A673 (cell line): ENCODE measurements around the gene SH3TC1. TPM values are rescaled to one million over a fixed set of nuclear protein-coding genes. Genes with fewer than 3 reads are reported as not detected.

Experiments used
- BruUV-seq: library from RNA; stranded (reverse); fragments of 400-500 nt; replicated peaks from 2 replicates; lab custom pipeline; 2021; lab: Mats Ljungman, UMichigan
- CTCF ChIA-PET: fragments of 300-600 bp; sonication (Branson Sonifier 250); formaldehyde crosslinking; loops from one replicate; lab custom pipeline; 2022; ENCODE audit warnings: antibody characterized with exemption; lab: Charles Lee
- POLR2A ChIA-PET: fragments of 300-600 bp; sonication (Branson Sonifier 250); formaldehyde crosslinking; loops from one replicate; lab custom pipeline; 2022; ENCODE audit warnings: antibody characterized with exemption; ENCODE audit not compliant: low non-redundant PET; lab: Charles Lee
- DNase-seq: peaks from one replicate; pipeline ENCODE4 v3.0.0-alpha.2; 2015; ENCODE audit warnings: low spot score
- H3K27ac ChIP-seq: fragments of 200-600 bp; sonication (generic); 2 replicates; pipeline ENCODE4 v1.5.1; 2016; ENCODE audit warnings: mixed run types, low read depth, mild to moderate bottlenecking, mixed read lengths, antibody characterized with exemption, low read length; ENCODE audit not compliant: poor library complexity, severe bottlenecking
- H3K27me3 ChIP-seq: fragments of 200-600 bp; sonication (generic); replicated peaks from 2 replicates; pipeline ENCODE4 v1.6.1; 2017; ENCODE audit warnings: mixed run types, low read depth, mild to moderate bottlenecking, mixed read lengths, antibody characterized with exemption, low read length; ENCODE audit not compliant: insufficient read depth, poor library complexity
- H3K36me3 ChIP-seq: fragments of 200-600 bp; sonication (generic); 2 replicates; pipeline ENCODE4 v1.6.1; 2016; ENCODE audit warnings: mixed run types, mild to moderate bottlenecking, mixed read lengths, antibody characterized with exemption, low read length; ENCODE audit not compliant: insufficient read depth, poor library complexity, severe bottlenecking
- H3K4me1 ChIP-seq: fragments of 200-600 bp; sonication (generic); 2 replicates; pipeline ENCODE4 v1.6.1; 2017; ENCODE audit warnings: mixed run types, mild to moderate bottlenecking, mixed read lengths, antibody characterized with exemption, low read length; ENCODE audit not compliant: insufficient read depth, poor library complexity, severe bottlenecking
- H3K4me3 ChIP-seq: fragments of 200-600 bp; sonication (generic); 2 replicates; pipeline ENCODE4 v1.5.1; 2016; ENCODE audit warnings: low read depth, mixed run types, mild to moderate bottlenecking, mixed read lengths, low read length; ENCODE audit not compliant: poor library complexity, severe bottlenecking
- H3K9me3 ChIP-seq: fragments of 200-600 bp; sonication (generic); 2 replicates; pipeline ENCODE4 v1.6.1; 2016; ENCODE audit warnings: mixed run types, low read depth, mild to moderate bottlenecking, mixed read lengths, antibody characterized with exemption, low read length; ENCODE audit not compliant: poor library complexity, severe bottlenecking
- EZH2 ChIP-seq: fragments of 200-600 bp; sonication (generic); IDR thresholded peaks from 2 replicates; pipeline ENCODE4 v1.6.1; 2017; ENCODE audit warnings: borderline replicate concordance, low read depth, mild to moderate bottlenecking, mixed read lengths, antibody characterized with exemption, low read length; ENCODE audit not compliant: poor library complexity, severe bottlenecking
- intact Hi-C: fragments of 100-400 bp; cut with micrococcal nuclease; formaldehyde crosslinking; loops from one replicate; pipeline ENCODE4 v1.10.0; 2022; ENCODE audit not compliant: unreplicated experiment
- total RNA-seq: library from RNA; stranded (reverse); gene quantifications from 2 replicates; pipeline ENCODE4 v1.2.3, GENCODE V29; 2021
- TF ChIP-seq, protein P1 (sequence below): fragments of 300-800, 200-600 bp; sonication (generic); conservative IDR thresholded peaks from 2 replicates; pipeline ENCODE4 v1.5.1; 2017; ENCODE audit warnings: low read depth, mild to moderate bottlenecking, antibody characterized with exemption, low read length, moderate library complexity, mixed read lengths

SH3TC1 gene
- total RNA-seq, 1 experiment from 2014 or later, result 0.71 TPM

DNA sequence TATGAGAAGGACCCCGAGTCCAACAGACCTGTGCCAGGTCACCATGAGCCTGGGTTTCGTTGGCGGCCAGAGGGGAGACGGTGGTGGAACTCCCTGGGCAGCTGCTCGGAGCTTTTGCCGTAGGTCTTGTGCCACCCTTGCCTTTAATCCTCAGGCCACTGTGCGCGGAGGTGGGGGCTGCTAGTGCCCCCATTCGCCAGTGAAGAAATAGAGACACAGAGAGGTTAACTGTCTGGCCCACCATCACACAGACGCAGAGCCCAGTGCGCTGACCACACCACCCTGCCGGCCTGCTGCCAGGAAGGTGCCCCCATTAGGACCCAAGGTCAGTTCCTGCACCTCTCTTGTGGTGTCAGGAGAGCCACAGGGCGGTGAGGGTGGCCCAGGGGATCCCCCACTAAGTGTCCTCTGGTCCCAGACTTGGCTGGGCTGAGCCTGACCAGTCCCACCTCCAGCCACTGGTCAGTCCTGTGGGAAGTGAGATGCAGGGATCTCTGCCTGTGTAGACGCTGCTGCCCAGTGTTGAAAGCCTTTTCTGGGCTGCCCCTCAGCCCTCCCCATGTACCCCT lies 42.2 kb downstream of the SH3TC1 start:
- Histone ChIP-seq H3K9me3 (no peaks in the 10 kb centered on the region), H3K4me3 (no peak overlapping the region), H3K36me3 (no peaks in the 10 kb centered on the region), H3K27me3 (no peaks in the 10 kb centered on the region), H3K27ac (no peak overlapping the region), H3K4me1 (no peaks in the 10 kb centered on the region)
- TF ChIP-seq, protein P1, sequence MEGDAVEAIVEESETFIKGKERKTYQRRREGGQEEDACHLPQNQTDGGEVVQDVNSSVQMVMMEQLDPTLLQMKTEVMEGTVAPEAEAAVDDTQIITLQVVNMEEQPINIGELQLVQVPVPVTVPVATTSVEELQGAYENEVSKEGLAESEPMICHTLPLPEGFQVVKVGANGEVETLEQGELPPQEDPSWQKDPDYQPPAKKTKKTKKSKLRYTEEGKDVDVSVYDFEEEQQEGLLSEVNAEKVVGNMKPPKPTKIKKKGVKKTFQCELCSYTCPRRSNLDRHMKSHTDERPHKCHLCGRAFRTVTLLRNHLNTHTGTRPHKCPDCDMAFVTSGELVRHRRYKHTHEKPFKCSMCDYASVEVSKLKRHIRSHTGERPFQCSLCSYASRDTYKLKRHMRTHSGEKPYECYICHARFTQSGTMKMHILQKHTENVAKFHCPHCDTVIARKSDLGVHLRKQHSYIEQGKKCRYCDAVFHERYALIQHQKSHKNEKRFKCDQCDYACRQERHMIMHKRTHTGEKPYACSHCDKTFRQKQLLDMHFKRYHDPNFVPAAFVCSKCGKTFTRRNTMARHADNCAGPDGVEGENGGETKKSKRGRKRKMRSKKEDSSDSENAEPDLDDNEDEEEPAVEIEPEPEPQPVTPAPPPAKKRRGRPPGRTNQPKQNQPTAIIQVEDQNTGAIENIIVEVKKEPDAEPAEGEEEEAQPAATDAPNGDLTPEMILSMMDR, result no peak
- ChIA-PET CTCF (interaction anchor here (1.2 kb wide), 1 partner anchor 167 kb away, joined by 5 read pairs; no protein-coding TSS in a partner anchor), POLR2A (no interaction called here)
- intact Hi-C loops, result no loop called here
- DNase-seq, result no peak
- no TSS peak for BruUV-seq

DNA sequence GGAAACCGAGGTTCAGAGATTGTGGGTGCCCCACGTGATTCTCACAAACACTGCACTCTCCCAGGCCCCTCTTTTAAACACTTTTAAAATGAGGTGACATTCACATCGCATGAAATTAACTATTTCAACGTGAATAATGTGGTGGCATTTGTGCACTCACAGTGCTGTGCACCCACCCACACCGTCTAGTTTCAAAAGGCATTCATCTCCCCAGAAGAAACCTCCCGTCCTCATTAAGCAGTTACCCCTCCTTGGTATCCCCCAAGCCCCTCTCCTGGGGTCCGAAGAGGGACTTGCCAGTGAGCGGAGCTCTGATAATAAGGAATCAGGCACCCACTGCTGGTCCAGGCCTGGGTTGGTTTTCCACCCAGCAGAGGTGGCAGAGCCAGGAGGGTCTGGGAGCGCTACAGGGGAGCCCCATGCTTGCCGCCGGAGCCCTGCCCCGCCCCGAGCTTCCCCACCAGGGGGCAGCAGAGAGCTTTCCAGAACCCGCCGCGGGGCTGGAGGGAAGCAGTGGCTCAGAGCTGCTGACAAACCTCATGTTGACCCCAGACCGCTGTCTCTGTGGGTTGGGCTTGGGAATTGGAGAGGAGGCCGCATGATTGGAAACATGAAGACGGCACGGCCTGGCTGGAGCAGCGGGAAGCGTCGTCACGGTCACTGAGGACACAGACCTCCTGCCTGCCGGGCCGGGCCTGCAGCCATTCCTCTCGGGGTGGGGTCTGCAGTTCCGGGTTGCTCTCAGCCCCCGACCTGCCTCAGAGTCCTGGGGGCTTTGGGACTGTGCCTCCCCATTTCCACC lies 43.0 kb downstream of the SH3TC1 start:
- no peak overlapping the region for H3K4me3 ChIP-seq
- BruUV-seq, result no TSS peak
- H3K27ac ChIP-seq, result no peak overlapping the region
- no peaks in the 10 kb centered on the region for H3K27me3 ChIP-seq
- H3K9me3 ChIP-seq, result no peaks in the 10 kb centered on the region
- CTCF ChIA-PET, result interaction anchor here (0.7 to 1.7 kb wide), 8 partner anchors 25 to 187 kb away, joined by 3 to 11 read pairs (median 5); no protein-coding TSS in a partner anchor
- no peaks in the 10 kb centered on the region for H3K4me1 ChIP-seq
- no peaks in the 10 kb centered on the region for H3K36me3 ChIP-seq
- POLR2A ChIA-PET, result no interaction called here
- peak; percentile 86 for DNase-seq
- TF ChIP-seq, protein P1, result peak; percentile 96
- TF ChIP-seq EZH2, result no peak
- intact Hi-C loops, result loop anchor here (1.0 kb wide), 2 partner anchors 161 to 352 kb away; no protein-coding TSS in a partner anchor

DNA sequence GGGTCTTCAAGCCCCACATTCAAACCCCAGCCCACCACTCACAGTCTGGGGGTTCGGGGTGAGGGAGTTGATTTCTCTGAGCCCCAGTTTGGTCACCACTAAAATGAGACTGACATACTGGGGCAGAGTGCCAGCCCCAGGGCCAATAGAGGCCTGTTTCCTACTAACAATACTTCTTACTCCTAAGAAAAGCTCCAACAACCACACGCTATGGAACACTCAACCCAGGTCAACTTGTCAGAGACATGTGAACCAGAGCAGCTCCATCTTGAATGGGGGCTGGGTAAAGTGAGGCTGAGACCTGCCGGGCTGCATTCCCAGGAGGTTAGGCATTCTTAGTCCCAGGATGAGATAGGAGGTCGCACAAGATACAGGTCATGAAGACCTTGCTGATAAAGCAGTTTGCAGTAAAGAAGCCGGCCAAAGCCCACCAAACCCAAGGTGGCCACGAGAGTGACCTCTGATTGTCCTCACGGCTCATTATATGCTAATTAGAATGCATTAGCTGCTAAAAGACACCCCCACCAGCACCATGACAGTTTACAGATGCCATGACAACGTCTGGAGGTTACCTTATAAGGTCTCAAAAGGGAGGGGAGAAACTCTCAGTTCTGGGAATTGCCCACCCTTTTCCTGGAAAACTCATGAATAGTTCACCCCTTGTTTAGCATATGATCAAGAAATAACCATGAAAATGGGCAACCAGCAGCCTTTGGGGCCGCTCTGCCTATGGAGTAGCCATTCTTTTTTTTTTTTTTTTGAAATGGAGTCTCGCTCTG lies 43.9 kb downstream of the SH3TC1 start:
- Histone ChIP-seq H3K36me3 (no peaks in the 10 kb centered on the region), H3K27me3 (no peaks in the 10 kb centered on the region), H3K4me1 (no peaks in the 10 kb centered on the region), H3K9me3 (no peaks in the 10 kb centered on the region), H3K27ac (no peak overlapping the region), H3K4me3 (no peak overlapping the region)
- no TSS peak for BruUV-seq
- ChIA-PET CTCF (interaction anchor here (0.6 to 1.7 kb wide), 9 partner anchors 24 to 186 kb away, joined by 3 to 11 read pairs (median 5); no protein-coding TSS in a partner anchor), POLR2A (no interaction called here)
- intact Hi-C loops, result loop anchor here (1.0 kb wide), 2 partner anchors 160 to 351 kb away; no protein-coding TSS in a partner anchor
- no peak for DNase-seq
- TF ChIP-seq, protein P1, result no peak
- TF ChIP-seq EZH2, result no peak
